Peyer's patch (tissue), 4 donors: ENCODE results near the gene TNS3.

ENCODE experiments used
- POLR2A ChIP-seq, 2 donors: fragments of 450-650 bp; IDR thresholded peaks; one replicate each; pipeline ENCODE4 v1.5.1; 2017; ENCODE audit warnings: antibody characterized with exemption in 2 of 2, mild to moderate bottlenecking in 2 of 2, moderate library complexity in 2 of 2
- TF ChIP-seq, protein P1 (sequence below), 6 experiments: fragments of 450-650 bp in 4 of 6; fragments of 200-600 bp in 2 of 6; sonication (generic) in 1 of 6; IDR thresholded peaks; one replicate each; pipeline ENCODE4 v1.5.1; 2017 to 2019; ENCODE audit warnings: antibody characterized with exemption in 6 of 6, mild to moderate bottlenecking in 3 of 6, moderate library complexity in 1 of 6

DNA sequence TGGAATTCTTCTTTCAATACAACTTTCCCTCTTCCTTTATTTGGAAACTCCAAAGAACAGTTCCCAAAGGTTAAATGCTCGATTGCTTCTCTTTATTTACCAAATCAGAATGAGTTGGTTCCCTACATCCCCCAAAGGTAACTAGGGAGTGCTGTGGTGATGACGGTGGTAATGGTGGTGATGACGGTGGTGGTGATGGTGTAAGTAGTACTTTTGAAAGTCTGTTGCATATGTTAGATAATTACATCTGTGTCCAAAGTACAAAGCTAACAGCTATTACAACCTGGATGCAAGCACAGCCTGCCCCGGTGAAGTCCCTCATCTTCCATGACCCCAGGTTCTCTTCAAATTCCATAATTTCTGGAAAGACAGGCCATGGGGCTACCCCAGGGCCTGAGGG is 115.1 kb downstream of the TNS3 start:
- TF ChIP-seq, protein P1, sequence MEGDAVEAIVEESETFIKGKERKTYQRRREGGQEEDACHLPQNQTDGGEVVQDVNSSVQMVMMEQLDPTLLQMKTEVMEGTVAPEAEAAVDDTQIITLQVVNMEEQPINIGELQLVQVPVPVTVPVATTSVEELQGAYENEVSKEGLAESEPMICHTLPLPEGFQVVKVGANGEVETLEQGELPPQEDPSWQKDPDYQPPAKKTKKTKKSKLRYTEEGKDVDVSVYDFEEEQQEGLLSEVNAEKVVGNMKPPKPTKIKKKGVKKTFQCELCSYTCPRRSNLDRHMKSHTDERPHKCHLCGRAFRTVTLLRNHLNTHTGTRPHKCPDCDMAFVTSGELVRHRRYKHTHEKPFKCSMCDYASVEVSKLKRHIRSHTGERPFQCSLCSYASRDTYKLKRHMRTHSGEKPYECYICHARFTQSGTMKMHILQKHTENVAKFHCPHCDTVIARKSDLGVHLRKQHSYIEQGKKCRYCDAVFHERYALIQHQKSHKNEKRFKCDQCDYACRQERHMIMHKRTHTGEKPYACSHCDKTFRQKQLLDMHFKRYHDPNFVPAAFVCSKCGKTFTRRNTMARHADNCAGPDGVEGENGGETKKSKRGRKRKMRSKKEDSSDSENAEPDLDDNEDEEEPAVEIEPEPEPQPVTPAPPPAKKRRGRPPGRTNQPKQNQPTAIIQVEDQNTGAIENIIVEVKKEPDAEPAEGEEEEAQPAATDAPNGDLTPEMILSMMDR (IDR thresholded peaks at IDR 0.05), result no peak
- no peak for TF ChIP-seq POLR2A (IDR thresholded peaks at IDR 0.05)
